Spleen (tissue), 11 donors: ENCODE data around the gene AEBP1. TPM values are rescaled to one million over a fixed set of nuclear protein-coding genes. Genes with fewer than 3 reads are reported as not detected.
A peak's percentile ranks its signal among the peaks of the same experiment; 100 is the strongest.

Experiments used
- DNase-seq: peaks from one replicate; pipeline ENCODE4 v3.0.0-alpha.2; 2020
- H3K27ac ChIP-seq, 8 donors: fragments of 200-600 bp; sonication (generic) in 7 of 8; 1 replicate in 4 of 8; 2 replicates in 4 of 8; pipeline versions ENCODE4 v1.5.0 to v1.8.0; 2016 to 2021; ENCODE audit warnings: inconsistent platforms in 4 of 8, mild to moderate bottlenecking in 4 of 8, moderate library complexity in 1 of 8
- H3K27me3 ChIP-seq, 7 donors: fragments of 200-600 bp; sonication (generic) in 6 of 7; replicated peaks in 1 of 7; 1 replicate in 4 of 7; 2 replicates in 3 of 7; pipeline versions ENCODE4 v1.5.0 to v1.8.0; 2016 to 2021; ENCODE audit warnings: inconsistent platforms in 3 of 7, mild to moderate bottlenecking in 1 of 7
- H3K36me3 ChIP-seq, 6 donors: fragments of 200-600 bp; sonication (generic) in 5 of 6; 1 replicate in 4 of 6; 2 replicates in 2 of 6; pipeline versions ENCODE4 v1.5.0 to v1.8.0; 2016 to 2021; ENCODE audit warnings: inconsistent platforms in 2 of 6
- H3K4me1 ChIP-seq, 6 donors: fragments of 200-600 bp; sonication (generic) in 5 of 6; 1 replicate in 3 of 6; 2 replicates in 3 of 6; pipeline versions ENCODE4 v1.5.0 to v1.8.0; 2016 to 2021; ENCODE audit warnings: inconsistent platforms in 3 of 6
- H3K4me3 ChIP-seq, 8 donors: fragments of 200-600 bp; sonication (generic) in 7 of 8; 1 replicate in 4 of 8; 2 replicates in 4 of 8; pipeline versions ENCODE4 v1.5.0 to v1.8.0; 2016 to 2021; ENCODE audit warnings: inconsistent platforms in 4 of 8, mild to moderate bottlenecking in 4 of 8, moderate library complexity in 2 of 8
- H3K9me3 ChIP-seq, 8 donors: fragments of 200-600 bp; sonication (generic) in 7 of 8; 1 replicate in 4 of 8; 2 replicates in 4 of 8; pipeline versions ENCODE4 v1.5.0 to v1.8.0; 2016 to 2021; ENCODE audit warnings: inconsistent platforms in 4 of 8
- POLR2A ChIP-seq, 3 donors: fragments of 450-650 bp; IDR thresholded peaks; one replicate each; pipeline ENCODE4 v1.5.1; 2017; ENCODE audit warnings: antibody characterized with exemption in 3 of 3, mild to moderate bottlenecking in 1 of 3
- POLR2AphosphoS5 ChIP-seq, 3 donors: sonication (generic); formaldehyde crosslinking; IDR thresholded peaks; one replicate each; pipeline ENCODE4 v1.5.1; 2017; ENCODE audit warnings: antibody characterized with exemption in 3 of 3
- WGBS, 5 donors: extraction: QIAGEN DNeasy Blood & Tissue Kit in 3 of 5; methylation state at CpG; one replicate each; pipeline versions ENCODE4 v1.1.5 to v1.1.7; 2013 to 2018; 5-methylcytosine and 5-hydroxymethylcytosine counted together
- intact Hi-C: fragments of 100-400 bp; cut with DNase I; formaldehyde crosslinking; loops from one replicate; pipeline ENCODE4 v1.15.0; 2023; ENCODE audit warnings: low total_unique reads
- polyA plus RNA-seq, 3 donors: library from polyadenylated mRNA; stranded (reverse); fragments of 200-250 nt; gene quantifications; one replicate each; pipeline ENCODE4 v1.2.1, GENCODE V29; 2013
- total RNA-seq, 7 donors: library from RNA; depleted of rRNA in 3 of 7; stranded (reverse); fragments of >200 nt in 3 of 7; fragmentation: NEBNext Ultra II Directional in 4 of 7; extraction: Animal tissue kit (Norgen Biotek cat#: 25700) in 4 of 7; gene quantifications; one replicate each; pipeline versions ENCODE4 v1.1.0 to v1.2.1, GENCODE V29; 2016 to 2021
- TF ChIP-seq, protein P1 (sequence below), 11 experiments: fragments of 200-600 bp in 7 of 11; fragments of 450-650 bp in 4 of 11; sonication (generic) in 4 of 11; IDR thresholded peaks in 8 of 11; conservative IDR thresholded peaks in 3 of 11; 1 replicate in 7 of 11; 2 replicates in 4 of 11; pipeline versions ENCODE4 v1.4.0 to v1.8.0; 2016 to 2021; ENCODE audit warnings: antibody characterized with exemption in 11 of 11, inconsistent platforms in 4 of 11, mild to moderate bottlenecking in 1 of 11
- donor health status: healthy with polysubstance abuse.
- donor health status: DM: no; HTN: no; CAD: no; lungs with moderate emphysema.
- donor health status: DM: no; HTN: no; CAD: no.
- donor health status: Bipolar disorder and iron deficiency.
- donor health status: healthy.
- donor health status: DM: no; HTN: no; CAD: no.
- donor health status: DM: yes; HTN: yes; CAD: no.

Gene AEBP1
- total and polyA plus RNA-seq, 10 donors: 41.3 to 106 (median 76.0) TPM

DNA sequence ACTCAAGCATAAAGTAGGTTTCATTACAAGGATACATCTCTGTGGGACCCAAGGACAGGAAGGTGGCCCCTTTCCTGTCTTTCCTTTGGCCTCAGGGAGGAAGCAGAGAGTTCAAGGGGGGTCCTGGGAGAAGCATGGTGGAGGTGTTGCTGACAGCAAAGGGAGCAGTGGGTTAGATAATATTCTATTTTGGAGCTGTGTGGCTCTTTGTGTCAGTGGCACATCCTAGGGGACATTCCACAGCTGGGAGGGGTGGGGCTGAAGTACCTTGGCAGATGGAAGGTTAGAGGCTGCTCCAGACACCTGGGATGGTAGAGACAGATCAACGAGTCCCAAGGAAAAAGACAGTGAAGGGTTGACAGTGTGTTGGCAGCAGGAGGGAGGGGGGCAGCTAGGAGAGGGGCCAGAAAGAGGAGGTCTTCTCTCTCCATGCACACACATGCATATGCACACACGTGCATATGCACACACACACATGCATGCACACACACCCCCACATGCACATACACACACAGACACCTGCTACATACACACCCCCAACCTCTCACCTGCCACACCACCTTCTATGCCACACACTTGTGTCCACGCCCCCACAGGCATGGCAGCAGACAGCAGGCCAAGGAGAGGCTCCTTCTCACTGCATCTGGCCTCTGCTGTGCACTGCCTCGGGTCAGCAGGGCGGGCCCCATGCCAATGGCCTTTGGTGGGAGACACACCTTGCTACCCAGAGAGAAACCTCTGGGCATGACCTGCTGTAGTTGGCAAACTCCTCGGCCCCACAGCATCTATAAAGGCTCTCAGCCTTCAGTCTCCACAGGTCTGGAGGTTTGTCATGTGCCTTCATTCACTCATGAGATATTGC is 24.8 kb downstream of the AEBP1 start:
- Histone ChIP-seq H3K4me3 (no peak overlapping the region), H3K4me1 (peaks cover 0 to 30% (median 3%) of the 10 kb centered on the region in 6 donors), H3K9me3 (peaks cover 0 to 12% (median 10%) of the 10 kb centered on the region in 8 donors), H3K36me3 (no peaks in the 10 kb centered on the region), H3K27ac (no peak overlapping the region), H3K27me3 (no peaks in the 10 kb centered on the region)
- TF ChIP-seq, protein P1, sequence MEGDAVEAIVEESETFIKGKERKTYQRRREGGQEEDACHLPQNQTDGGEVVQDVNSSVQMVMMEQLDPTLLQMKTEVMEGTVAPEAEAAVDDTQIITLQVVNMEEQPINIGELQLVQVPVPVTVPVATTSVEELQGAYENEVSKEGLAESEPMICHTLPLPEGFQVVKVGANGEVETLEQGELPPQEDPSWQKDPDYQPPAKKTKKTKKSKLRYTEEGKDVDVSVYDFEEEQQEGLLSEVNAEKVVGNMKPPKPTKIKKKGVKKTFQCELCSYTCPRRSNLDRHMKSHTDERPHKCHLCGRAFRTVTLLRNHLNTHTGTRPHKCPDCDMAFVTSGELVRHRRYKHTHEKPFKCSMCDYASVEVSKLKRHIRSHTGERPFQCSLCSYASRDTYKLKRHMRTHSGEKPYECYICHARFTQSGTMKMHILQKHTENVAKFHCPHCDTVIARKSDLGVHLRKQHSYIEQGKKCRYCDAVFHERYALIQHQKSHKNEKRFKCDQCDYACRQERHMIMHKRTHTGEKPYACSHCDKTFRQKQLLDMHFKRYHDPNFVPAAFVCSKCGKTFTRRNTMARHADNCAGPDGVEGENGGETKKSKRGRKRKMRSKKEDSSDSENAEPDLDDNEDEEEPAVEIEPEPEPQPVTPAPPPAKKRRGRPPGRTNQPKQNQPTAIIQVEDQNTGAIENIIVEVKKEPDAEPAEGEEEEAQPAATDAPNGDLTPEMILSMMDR (IDR thresholded peaks at IDR 0.05 in 8 of 11, conservative IDR thresholded peaks at IDR 0.05 in 3 of 11): no peak
- TF ChIP-seq POLR2AphosphoS5 (IDR thresholded peaks at IDR 0.05): no peak
- no peak for TF ChIP-seq POLR2A (IDR thresholded peaks at IDR 0.05)
- DNase-seq: no peak
- 71 to 84% (median 79%) methylated on average over 5 to 6 of the region's 6 CpGs for WGBS, 5 donors
- intact Hi-C loops: no loop called here

DNA sequence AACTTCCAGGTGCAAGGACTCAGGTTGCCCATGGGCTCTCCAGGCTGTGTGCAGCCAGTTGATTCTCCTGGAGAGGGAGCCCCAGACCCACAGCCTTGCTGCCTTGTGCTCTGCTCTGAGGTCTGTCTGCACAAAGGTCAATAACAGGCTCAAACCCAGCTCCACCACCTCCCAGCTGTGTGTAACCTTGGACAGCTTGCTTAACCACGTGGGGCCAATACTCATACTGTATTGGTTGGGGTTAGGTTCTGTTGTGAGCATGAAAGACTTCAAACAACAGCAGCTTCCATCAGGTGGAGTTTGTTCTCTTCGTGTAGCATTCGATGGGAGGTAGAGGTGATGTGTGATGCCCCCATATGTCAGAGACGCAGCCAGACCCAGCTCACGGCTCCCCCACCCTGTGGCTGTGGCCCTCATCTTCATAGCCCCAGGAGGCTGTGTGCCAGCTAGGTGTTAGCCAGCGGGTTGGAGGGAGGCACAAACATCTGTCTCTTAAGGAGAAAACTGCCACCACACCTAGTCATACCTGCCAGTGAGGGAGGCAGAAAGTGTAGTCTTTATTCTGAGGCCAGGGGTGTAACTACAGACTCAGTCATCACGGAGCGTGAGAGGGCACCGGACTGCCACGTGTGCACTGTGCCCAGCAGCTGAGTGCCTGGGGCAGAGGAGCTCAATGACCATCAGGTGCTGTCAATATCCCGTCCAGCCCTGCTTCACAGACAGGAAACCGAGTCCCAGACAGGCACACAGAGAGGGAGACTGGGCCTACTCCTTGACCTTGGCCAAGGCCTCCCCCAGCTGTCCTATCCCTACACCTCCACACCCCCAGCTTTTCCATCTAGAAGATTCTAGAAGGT is 27.3 kb downstream of the AEBP1 start:
- intact Hi-C loops: no loop called here
- H3K4me1 ChIP-seq: peaks cover 0 to 25% (median 0%) of the 10 kb centered on the region in 6 donors
- H3K9me3 ChIP-seq: peaks cover 0 to 12% (median 10%) of the 10 kb centered on the region in 8 donors
- H3K36me3 ChIP-seq: no peaks in the 10 kb centered on the region
- DNase-seq: no peak
- TF ChIP-seq POLR2AphosphoS5 (IDR thresholded peaks at IDR 0.05) (no peak), POLR2A (IDR thresholded peaks at IDR 0.05) (no peak)
- TF ChIP-seq, protein P1 (IDR thresholded peaks at IDR 0.05 in 8 of 11, conservative IDR thresholded peaks at IDR 0.05 in 3 of 11): no peak
- H3K27ac ChIP-seq: no peak overlapping the region
- no peak overlapping the region for H3K4me3 ChIP-seq
- H3K27me3 ChIP-seq: no peaks in the 10 kb centered on the region
- 77 to 86% (median 79%) methylated on average over 8 to 12 of the region's 12 CpGs for WGBS, 5 donors

DNA sequence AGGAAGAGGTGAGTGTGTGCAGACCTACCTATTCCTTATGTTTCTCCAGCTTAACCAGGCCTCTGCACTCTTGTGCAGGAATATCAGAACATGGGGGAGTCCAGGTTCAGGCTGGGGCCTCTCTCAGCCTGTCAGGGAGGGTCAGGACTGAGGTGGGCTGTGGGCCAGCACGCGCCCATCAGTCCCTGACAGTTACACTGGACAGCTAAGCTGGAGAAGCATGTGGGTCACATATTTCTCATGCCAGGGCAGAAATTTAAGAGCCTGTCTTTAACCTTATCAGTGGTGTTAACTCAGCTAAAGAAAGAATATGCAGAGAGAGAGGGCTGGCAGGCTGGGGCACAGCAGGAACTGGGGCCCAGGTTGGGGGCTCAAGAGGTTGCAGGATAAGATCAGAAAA is 27.9 kb downstream of the AEBP1 start:
- DNase-seq: no peak
- WGBS, 5 donors: 72 to 89% (median 85%) methylated on average over 2 of the region's 2 CpGs
- intact Hi-C loops: no loop called here
- no peak overlapping the region for H3K4me3 ChIP-seq
- peaks cover 0 to 25% (median 0%) of the 10 kb centered on the region in 6 donors for H3K4me1 ChIP-seq
- H3K27ac ChIP-seq: no peak overlapping the region
- no peak for TF ChIP-seq POLR2A (IDR thresholded peaks at IDR 0.05)
- peak in 2 of 3 donors; percentile 9 to 14 for TF ChIP-seq POLR2AphosphoS5 (IDR thresholded peaks at IDR 0.05)
- no peaks in the 10 kb centered on the region for H3K27me3 ChIP-seq
- H3K36me3 ChIP-seq: no peaks in the 10 kb centered on the region
- peaks cover 0 to 9% (median 7%) of the 10 kb centered on the region in 8 donors for H3K9me3 ChIP-seq

DNA sequence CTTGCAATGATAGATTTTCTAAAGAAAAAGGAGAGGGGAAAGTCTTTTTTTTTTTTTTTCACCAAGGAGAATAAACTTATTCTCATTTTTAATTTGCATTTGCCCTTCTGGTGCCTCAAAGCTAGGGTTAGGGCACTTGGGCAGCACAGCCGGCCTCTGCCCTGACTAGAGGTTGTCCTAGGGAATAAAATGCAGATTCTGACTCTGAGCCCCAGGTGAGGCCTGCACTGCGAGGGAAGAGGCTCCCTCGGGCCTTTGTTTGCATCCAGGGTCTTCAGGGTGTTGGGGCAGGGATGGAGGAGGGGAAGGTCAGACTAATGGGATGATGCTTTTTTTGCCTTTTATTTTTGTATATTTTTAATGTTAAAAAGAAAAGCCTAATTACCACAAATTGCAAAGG is 29.1 kb downstream of the AEBP1 start:
- Histone ChIP-seq H3K27me3 (no peaks in the 10 kb centered on the region), H3K27ac (no peak overlapping the region), H3K4me3 (no peak overlapping the region), H3K4me1 (peaks cover 0 to 25% (median 0%) of the 10 kb centered on the region in 6 donors), H3K36me3 (no peaks in the 10 kb centered on the region), H3K9me3 (no peaks in the 10 kb centered on the region)
- WGBS, 5 donors: 63 to 91% (median 90%) methylated on average over 3 of the region's 3 CpGs
- TF ChIP-seq POLR2A (IDR thresholded peaks at IDR 0.05) (no peak), POLR2AphosphoS5 (IDR thresholded peaks at IDR 0.05) (no peak)
- TF ChIP-seq, protein P1 (IDR thresholded peaks at IDR 0.05 in 8 of 11, conservative IDR thresholded peaks at IDR 0.05 in 3 of 11): no peak
- no peak for DNase-seq
- intact Hi-C loops: no loop called here
